ENCODE data around the gene NACC1.

NACC1 gene

GRCh38 chr19:13100031-13100588, 18.0 kb upstream of the NACC1 start:
- DNase-seq (ENCODE audit: low read depth): peak; percentile 61

GRCh38 chr19:13100841-13101589, 17.0 kb upstream of the NACC1 start:
- DNase-seq (ENCODE audit: low read depth): no peak

- no peak for DNase-seq (ENCODE audit: low read depth)
Measured at GRCh38 chr19:13101590-13102415, 16.3 kb upstream of the NACC1 start.

GRCh38 chr19:13102416-13102665, 15.7 kb upstream of the NACC1 start:
- no peak for DNase-seq (ENCODE audit: low read depth)

GRCh38 chr19:13102666-13103580, 15.1 kb upstream of the NACC1 start, which contains the start of gene LYL1:
TSS of gene LYL1 (minus strand) at chr19:13102858. CDS start at chr19:13101171, 1,687 bp downstream.
- no peak for DNase-seq (ENCODE audit: low read depth)

GRCh38 chr19:13103581-13104359, 14.3 kb upstream of the NACC1 start:
- DNase-seq (ENCODE audit: low read depth): no peak

- DNase-seq (ENCODE audit: low read depth): no peak
Measured at GRCh38 chr19:13104360-13104847, 13.7 kb upstream of the NACC1 start.

- DNase-seq (ENCODE audit: low read depth): no peak
Measured at GRCh38 chr19:13104848-13105711, 13.0 kb upstream of the NACC1 start.

- no peak for DNase-seq (ENCODE audit: low read depth)
Measured at GRCh38 chr19:13109361-13110098, 8.5 kb upstream of the NACC1 start.

- DNase-seq (ENCODE audit: low read depth): no peak
Measured at GRCh38 chr19:13110099-13110610, 7.9 kb upstream of the NACC1 start.

GRCh38 chr19:13112555-13112954, 5.5 kb upstream of the NACC1 start:
- DNase-seq (ENCODE audit: low read depth): no peak

- DNase-seq (ENCODE audit: low read depth): no peak
Measured at GRCh38 chr19:13115936-13116281, 2.2 kb upstream of the NACC1 start.

GRCh38 chr19:13116282-13117175, 1.5 kb upstream of the NACC1 start, which contains the start of gene TRMT1:
TSS of gene TRMT1 (minus strand) at chr19:13116740. CDS start at chr19:13116399, 341 bp downstream.
- peak; percentile 90 for DNase-seq (ENCODE audit: low read depth)

GRCh38 chr19:13117176-13117771, 790 bp upstream of the NACC1 start:
- no peak for DNase-seq (ENCODE audit: low read depth)

GRCh38 chr19:13118424-13119193, 545 bp downstream of the NACC1 start:
- no peak for DNase-seq (ENCODE audit: low read depth)

- DNase-seq (ENCODE audit: low read depth): no peak
Measured at GRCh38 chr19:13119627-13120026, 1.6 kb downstream of the NACC1 start.

- DNase-seq (ENCODE audit: low read depth): no peak
Measured at GRCh38 chr19:13120031-13120430, 2.0 kb downstream of the NACC1 start.

Data from activated T-cell treated with anti-CD3 and anti-CD28 coated beads for 24 hours (primary cell).